ENCODE results near the gene ARL6. TPM values are rescaled to one million over a fixed set of nuclear protein-coding genes. Genes with fewer than 3 reads are reported as not detected.

Gene ARL6
- polyA plus RNA-seq, 4 donors, result 13.8 to 17.1 (median 16.4) TPM

Other genes starting within 250 kb of the ARL6 start
- gene CRYBG3, start 57.3 kb downstream of the ARL6 start, polyA plus RNA-seq (ENCODE audit: insufficient read length in 4 of 4), result 10 to 100 TPM; 19.3 to 25.5 (median 21.6) TPM
- gene RIOX2, start 207.7 kb downstream of the ARL6 start, polyA plus RNA-seq (ENCODE audit: insufficient read length in 4 of 4), result 10 to 100 TPM; 35.6 to 41.4 (median 38.2) TPM

Measured in left renal cortex interstitium (tissue), 4 donors.